ENCODE measurements around the gene COX19. TPM values are rescaled to one million over a fixed set of nuclear protein-coding genes. Genes with fewer than 3 reads are reported as not detected.

COX19 gene
- polyA plus RNA-seq, 1 donor from 2014 or later: 16.0 TPM

GRCh38 chr7:1019255-1019785 is 44.0 kb upstream of the COX19 start:
- Histone ChIP-seq H3F3A (ENCODE audit: insufficient read depth, low read length, poor library complexity, severe bottlenecking) (no peaks in the 10 kb centered on the region), H4K20me1 (ENCODE audit: insufficient read depth) (peaks cover 10% of the 10 kb centered on the region), H3K36me3 (ENCODE audit: insufficient read depth, low read length) (peaks cover 11% of the 10 kb centered on the region), H3K27me3 (ENCODE audit: insufficient read depth, low read depth, low read length) (no peaks in the 10 kb centered on the region), H3K4me3 (ENCODE audit: low read length) (no peak overlapping the region), H3K27ac (ENCODE audit: low read length) (no peak overlapping the region), H3K9me3 (ENCODE audit: low read length) (peaks cover 14% of the 10 kb centered on the region), H3K4me2 (ENCODE audit: low read length) (no peak overlapping the region), H2AFZ (ENCODE audit: low read depth, low read length) (no peak overlapping the region), H3K79me2 (replicated peaks; ENCODE audit: insufficient read depth, low read length) (peaks cover 11% of the 10 kb centered on the region), H3K9me2 (ENCODE audit: insufficient read depth, low read length) (no peaks in the 10 kb centered on the region), H3K9ac (ENCODE audit: low read length) (no peak overlapping the region)
- no peak for TF ChIP-seq EP300 (conservative IDR thresholded peaks at IDR 0.05; ENCODE audit: poor library complexity, severe bottlenecking)
- no peak for TF ChIP-seq EZH2 (IDR thresholded peaks at IDR 0.05; ENCODE audit: borderline replicate concordance, insufficient read depth, low read length, poor library complexity, severe bottlenecking)
- TF ChIP-seq MXI1 (conservative IDR thresholded peaks at IDR 0.05; ENCODE audit: poor library complexity, severe bottlenecking): no peak
- no peak for TF ChIP-seq SMC3 (conservative IDR thresholded peaks at IDR 0.05; ENCODE audit: poor library complexity)
- no peak for TF ChIP-seq TAF1 (IDR thresholded peaks at IDR 0.05; ENCODE audit: low read depth)
- no peak for TF ChIP-seq POLR2AphosphoS5 (IDR thresholded peaks at IDR 0.05)
- no peak for TF ChIP-seq REST (IDR thresholded peaks at IDR 0.05; ENCODE audit: borderline replicate concordance)
- no peak for TF ChIP-seq RAD21 (conservative IDR thresholded peaks at IDR 0.05)
- no peak for TF ChIP-seq CTCF (IDR thresholded peaks at IDR 0.05; ENCODE audit: poor library complexity, severe bottlenecking)

- H3K4me2 ChIP-seq (ENCODE audit: low read length): no peak overlapping the region
- no peak overlapping the region for H3K4me3 ChIP-seq (ENCODE audit: low read length)
- H4K20me1 ChIP-seq (ENCODE audit: insufficient read depth): peaks cover 14% of the 10 kb centered on the region
- H3K27ac ChIP-seq (ENCODE audit: low read length): no peak overlapping the region
- TF ChIP-seq TAF1 (IDR thresholded peaks at IDR 0.05; ENCODE audit: low read depth): no peak
- no peak for TF ChIP-seq RAD21 (conservative IDR thresholded peaks at IDR 0.05)
- no peak for TF ChIP-seq REST (IDR thresholded peaks at IDR 0.05; ENCODE audit: borderline replicate concordance)
- TF ChIP-seq EP300 (conservative IDR thresholded peaks at IDR 0.05; ENCODE audit: poor library complexity, severe bottlenecking): no peak
- no peak for TF ChIP-seq POLR2AphosphoS5 (IDR thresholded peaks at IDR 0.05)
- TF ChIP-seq MXI1 (conservative IDR thresholded peaks at IDR 0.05; ENCODE audit: poor library complexity, severe bottlenecking): no peak
- no peak for TF ChIP-seq EZH2 (IDR thresholded peaks at IDR 0.05; ENCODE audit: borderline replicate concordance, insufficient read depth, low read length, poor library complexity, severe bottlenecking)
- TF ChIP-seq CTCF (IDR thresholded peaks at IDR 0.05; ENCODE audit: poor library complexity, severe bottlenecking): no peak
- no peak for TF ChIP-seq SMC3 (conservative IDR thresholded peaks at IDR 0.05; ENCODE audit: poor library complexity)
- H2AFZ ChIP-seq (ENCODE audit: low read depth, low read length): no peak overlapping the region
- H3K9me2 ChIP-seq (ENCODE audit: insufficient read depth, low read length): no peaks in the 10 kb centered on the region
- H3F3A ChIP-seq (ENCODE audit: insufficient read depth, low read length, poor library complexity, severe bottlenecking): no peaks in the 10 kb centered on the region
- peaks cover 11% of the 10 kb centered on the region for H3K36me3 ChIP-seq (ENCODE audit: insufficient read depth, low read length)
- no peak overlapping the region for H3K9ac ChIP-seq (ENCODE audit: low read length)
- peaks cover 1% of the 10 kb centered on the region for H3K79me2 ChIP-seq (replicated peaks; ENCODE audit: insufficient read depth, low read length)
- no peaks in the 10 kb centered on the region for H3K27me3 ChIP-seq (ENCODE audit: insufficient read depth, low read depth, low read length)
- peaks cover 14% of the 10 kb centered on the region for H3K9me3 ChIP-seq (ENCODE audit: low read length)
Observed at GRCh38 chr7:1018334-1018695, 43.0 kb upstream of the COX19 start.

Data from neural cell (in vitro differentiated cells).